Measurements from ENCODE around the gene CDH2.

DNA sequence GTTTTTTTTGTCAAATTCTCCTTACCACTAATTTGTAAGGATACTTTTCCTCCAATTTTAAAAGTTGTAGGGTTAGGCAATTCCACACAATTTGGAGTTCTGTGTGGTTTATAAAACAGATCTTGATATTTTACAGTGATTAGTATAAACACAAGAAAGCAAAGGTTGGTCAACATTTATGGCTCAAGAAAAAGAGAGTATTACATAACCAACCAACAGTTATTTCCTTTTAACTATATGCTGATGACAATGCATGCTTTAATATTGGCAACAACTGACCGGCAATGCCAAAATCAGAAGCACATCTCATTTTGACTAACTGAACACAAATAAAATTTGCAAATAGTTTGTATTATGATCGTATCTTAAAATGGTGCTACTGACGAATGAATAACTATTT is 137.2 kb downstream of the CDH2 start:
- TF ChIP-seq POLR2A (IDR thresholded peaks at IDR 0.05) (no peak), POLR2AphosphoS5 (IDR thresholded peaks at IDR 0.05) (no peak)
- TF ChIP-seq, protein P1, sequence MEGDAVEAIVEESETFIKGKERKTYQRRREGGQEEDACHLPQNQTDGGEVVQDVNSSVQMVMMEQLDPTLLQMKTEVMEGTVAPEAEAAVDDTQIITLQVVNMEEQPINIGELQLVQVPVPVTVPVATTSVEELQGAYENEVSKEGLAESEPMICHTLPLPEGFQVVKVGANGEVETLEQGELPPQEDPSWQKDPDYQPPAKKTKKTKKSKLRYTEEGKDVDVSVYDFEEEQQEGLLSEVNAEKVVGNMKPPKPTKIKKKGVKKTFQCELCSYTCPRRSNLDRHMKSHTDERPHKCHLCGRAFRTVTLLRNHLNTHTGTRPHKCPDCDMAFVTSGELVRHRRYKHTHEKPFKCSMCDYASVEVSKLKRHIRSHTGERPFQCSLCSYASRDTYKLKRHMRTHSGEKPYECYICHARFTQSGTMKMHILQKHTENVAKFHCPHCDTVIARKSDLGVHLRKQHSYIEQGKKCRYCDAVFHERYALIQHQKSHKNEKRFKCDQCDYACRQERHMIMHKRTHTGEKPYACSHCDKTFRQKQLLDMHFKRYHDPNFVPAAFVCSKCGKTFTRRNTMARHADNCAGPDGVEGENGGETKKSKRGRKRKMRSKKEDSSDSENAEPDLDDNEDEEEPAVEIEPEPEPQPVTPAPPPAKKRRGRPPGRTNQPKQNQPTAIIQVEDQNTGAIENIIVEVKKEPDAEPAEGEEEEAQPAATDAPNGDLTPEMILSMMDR (IDR thresholded peaks at IDR 0.05): no peak

Data from suprapubic skin (tissue), 4 donors.